Activated naive CD8-positive, alpha-beta T cell treated with anti-CD3 and anti-CD28 coated beads, Interleukin-2, amount 50 U/mL, for 16 hours (primary cell): ENCODE data around the gene CENPT.

Experiments used
- DNase-seq: peaks from one replicate; pipeline ENCODE4 v3.0.0-alpha.2; 2020; ENCODE audit warnings: low read depth, low spot score

Gene CENPT

DNA sequence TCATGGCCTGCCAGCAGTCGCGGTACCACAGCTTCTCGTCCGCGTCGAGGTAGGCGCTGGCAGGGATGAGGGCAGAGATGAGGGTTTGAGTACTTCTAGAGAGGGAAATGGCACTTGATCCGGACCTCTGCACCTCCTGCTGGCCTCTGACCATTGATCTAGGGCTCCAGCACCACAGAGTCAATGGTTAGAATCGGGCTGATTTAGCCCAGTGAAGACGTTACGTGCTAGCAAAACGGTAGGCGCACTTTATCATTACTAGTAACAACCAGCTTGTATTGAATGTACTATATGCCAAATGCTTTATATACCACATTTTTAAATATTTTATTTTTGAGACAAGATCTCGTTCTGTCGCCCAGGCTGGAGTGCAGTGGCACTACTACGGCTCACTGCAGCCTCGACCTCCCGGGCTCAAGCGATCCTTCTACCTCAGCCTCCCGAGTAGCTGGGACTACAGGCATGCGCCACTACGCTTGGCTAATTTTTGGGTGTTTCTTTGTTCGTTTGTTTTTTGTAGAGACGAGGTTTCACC lies 40.3 kb downstream of the CENPT start:
- no peak for DNase-seq

DNA sequence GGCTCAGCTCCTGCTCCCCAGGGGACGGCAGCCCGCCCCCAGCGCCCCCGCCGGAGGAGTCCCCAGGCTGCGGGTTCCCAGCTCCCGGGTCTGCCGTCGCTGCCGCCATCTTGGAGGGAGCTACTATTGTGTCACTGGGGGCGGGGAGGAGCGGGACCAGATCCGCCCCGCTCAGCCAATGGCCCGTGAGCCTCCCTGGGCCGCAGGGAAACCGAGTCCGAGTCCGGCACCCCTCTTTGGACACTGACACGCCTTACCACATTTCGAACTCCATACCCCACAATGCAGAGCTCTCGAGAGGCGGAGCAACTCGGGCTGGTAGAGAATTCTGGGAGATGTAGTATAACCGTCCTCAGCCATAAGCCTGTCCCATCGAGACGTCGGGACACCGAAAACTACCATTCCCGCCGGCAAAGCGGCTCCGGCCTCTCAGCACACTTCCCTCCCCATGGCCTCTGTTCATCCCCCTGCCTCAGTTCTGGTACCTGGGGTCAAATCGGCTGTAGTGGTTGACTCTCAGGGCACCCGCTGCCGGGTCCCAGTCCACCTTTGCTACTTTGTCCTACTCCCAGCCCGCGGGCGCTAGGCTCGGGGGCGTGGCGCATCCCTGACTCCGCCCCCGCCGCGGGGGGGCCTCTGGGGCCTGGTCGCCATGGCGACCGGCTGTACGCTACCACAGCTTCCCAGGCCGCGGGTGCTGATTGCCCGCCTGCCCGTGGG lies 40.9 kb downstream of the CENPT start, which contains the start of the genes RANBP10 and TSNAXIP1:
TSS of gene RANBP10 (minus strand) at position 133 of the 720 bp plus-strand sequence. CDS start at position 109, 24 bp downstream.
TSS of gene TSNAXIP1 (plus strand) at position 462 of the 720 bp plus-strand sequence. CDS start 261 bp downstream, outside the sequence.
- peak; percentile 92 for DNase-seq

DNA sequence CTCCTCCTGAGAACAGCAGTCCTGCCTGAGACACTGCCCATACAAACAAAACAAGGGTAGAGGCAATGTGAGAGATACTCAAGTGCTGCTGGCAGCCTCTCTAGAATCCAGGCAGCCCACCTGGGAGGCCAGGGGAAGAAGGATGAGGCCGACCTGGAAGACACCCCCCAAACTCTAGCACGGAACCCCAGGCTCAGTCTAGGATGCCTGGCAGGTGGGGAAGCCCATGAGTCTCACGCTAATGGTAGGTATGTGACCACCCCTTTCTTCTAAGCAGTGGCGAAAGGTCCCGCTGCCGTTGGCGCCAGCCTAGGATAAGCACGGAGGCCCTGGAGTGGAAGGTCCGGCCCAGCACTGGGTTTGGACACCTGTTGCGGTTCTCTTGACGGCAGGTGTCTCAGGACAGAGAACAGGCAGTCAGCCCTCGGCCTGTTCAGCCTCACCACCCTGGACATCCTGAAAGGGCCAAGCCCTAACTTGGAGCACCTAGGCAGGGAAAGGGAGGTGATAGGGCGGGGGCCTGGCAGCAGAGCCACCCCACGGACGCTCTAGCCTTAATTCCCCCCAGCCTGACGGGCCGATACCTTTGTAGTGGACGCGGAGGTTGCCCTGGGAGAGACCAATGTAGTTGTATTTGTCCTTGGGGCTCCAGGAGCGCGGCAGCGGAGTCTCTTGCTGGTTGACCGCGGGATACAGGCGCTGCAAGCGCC lies 41.6 kb downstream of the CENPT start:
- no peak for DNase-seq

GRCh38 chr16:67804853-67805542 lies 42.5 kb downstream of the CENPT start:
- DNase-seq = no peak

DNA sequence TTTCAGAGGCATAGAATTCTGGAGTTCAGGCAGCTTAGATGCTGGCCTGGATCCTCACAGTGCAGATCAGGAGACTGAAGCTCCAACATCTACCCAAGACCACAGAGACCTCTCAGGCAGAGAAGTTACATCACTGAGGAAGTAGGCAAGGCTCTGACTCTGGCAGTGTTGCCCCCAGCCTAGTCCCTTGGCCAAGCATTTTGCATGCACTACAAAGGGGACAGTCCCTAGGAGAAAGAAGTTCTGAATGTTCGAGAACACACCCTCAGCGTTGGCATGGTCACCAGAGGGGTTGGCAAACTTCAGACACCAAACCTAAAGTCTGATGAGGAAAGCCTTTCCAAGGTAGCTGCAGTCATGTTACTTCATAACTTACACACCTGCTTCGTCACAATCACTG lies 43.6 kb downstream of the CENPT start:
- no peak for DNase-seq

DNA sequence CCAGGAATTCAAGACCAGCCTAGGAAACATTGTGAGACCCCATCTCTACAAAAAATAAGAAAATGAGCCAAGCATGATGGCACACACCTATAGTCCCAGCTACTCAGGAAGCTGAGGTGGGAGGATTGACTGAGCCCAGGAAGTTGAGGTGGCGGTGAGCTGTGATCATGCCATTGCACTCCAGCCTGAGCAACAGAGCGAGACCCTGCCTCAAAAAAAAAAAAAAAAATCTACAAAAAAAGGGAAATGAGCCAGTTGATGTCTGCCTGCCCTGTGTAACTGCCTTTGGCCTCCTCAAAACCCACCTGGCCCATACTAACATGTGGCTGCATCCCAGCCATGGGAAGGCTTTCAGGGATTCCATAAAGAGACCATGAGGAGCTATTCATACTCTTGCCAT lies 45.6 kb downstream of the CENPT start:
- DNase-seq = no peak

DNA sequence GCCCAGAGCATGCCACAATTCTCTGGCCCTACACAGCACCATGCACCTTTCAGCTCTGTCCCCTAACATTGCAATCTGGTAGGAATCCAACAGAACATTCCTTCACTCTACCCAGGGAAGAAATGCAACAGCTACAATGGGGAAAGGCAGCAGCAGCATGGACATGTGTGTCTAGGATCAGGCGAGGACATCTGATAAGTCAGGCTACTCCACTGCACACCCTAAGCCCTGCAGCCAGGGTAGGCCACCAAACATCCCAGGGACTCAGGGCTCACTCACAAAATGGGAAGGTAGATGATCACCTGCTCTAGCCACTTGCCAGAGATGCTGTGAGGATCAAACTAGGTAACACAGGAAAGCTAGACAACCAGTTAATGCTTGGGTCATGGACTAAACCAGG lies 46.3 kb downstream of the CENPT start:
- DNase-seq = no peak

GRCh38 chr16:67800338-67800926 lies 47.1 kb downstream of the CENPT start:
- no peak for DNase-seq

- no peak for DNase-seq
Observed at GRCh38 chr16:67796099-67796718, 51.3 kb downstream of the CENPT start.

- DNase-seq = no peak
Observed at GRCh38 chr16:67790071-67790470, 57.4 kb downstream of the CENPT start.

DNA sequence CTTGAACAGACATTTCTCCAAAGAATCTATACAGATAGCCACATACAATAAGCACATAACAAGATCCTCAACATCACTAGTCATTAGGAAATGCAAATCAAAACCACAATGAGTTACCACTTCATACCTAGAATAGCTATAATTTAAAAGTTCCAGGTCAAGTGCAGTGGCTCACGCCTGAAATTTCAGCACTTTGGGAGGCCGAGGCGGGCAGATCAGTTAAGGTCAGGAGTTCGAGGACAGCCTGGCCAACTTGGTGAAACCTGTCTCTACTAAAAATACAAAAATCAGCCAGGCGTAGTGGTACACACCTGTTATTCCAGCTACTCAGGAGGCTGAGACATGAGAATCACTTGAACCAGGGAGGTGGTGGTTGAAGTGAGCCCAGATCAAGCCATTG lies 61.0 kb downstream of the CENPT start:
- no peak for DNase-seq

GRCh38 chr16:67783353-67783725 lies 64.2 kb downstream of the CENPT start:
- no peak for DNase-seq

- no peak for DNase-seq
Observed at GRCh38 chr16:67782567-67783352, 64.7 kb downstream of the CENPT start.

DNA sequence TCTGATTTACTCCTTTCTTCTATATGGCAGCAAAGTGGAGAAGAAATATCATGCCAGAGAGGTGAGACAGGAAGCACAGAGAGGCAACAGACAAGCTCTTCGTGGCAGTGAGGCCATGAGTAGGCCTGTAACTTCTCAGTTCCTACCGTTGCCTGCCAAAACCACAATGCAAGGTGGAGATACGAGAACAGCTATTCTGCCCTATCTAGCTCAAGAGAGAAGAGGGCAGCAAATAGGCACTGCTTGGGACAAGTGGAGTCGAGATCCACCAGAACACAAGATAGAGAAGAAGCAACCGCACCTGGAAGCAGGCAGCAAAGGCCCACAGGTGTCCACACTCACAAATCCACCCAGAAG lies 66.0 kb downstream of the CENPT start:
- no peak for DNase-seq

GRCh38 chr16:67780847-67781564 lies 66.5 kb downstream of the CENPT start:
- DNase-seq = no peak

GRCh38 chr16:67779256-67780014 lies 68.1 kb downstream of the CENPT start:
- DNase-seq = no peak
